ENCODE results near the gene GPR37L1. TPM values are rescaled to one million over a fixed set of nuclear protein-coding genes. Genes with fewer than 3 reads are reported as not detected.
"Not testable (repeated sequence)": the region's sequence is repeated elsewhere in the genome, so short reads cannot be mapped to it uniquely, and the experiment has no call there.

The GPR37L1 gene
- total and polyA plus RNA-seq, 11 donors, result 0.03 to 0.05 (median 0.04) TPM; not detected in 8

- WGBS, 4 donors, result 86 to 96% (median 94%) methylated on average over 8 to 9 of the region's 9 CpGs
- Histone ChIP-seq H3K4me1 (peaks cover 0 to 43% (median 0%) of the 10 kb centered on the region in 12 donors), H3K4me3 (no peak overlapping the region), H3K27me3 (no peaks in the 10 kb centered on the region), H3K36me3 (no peaks in the 10 kb centered on the region), H3K27ac (no peak overlapping the region), H3K9me3 (no peaks in the 10 kb centered on the region)
- ATAC-seq, result no peak
- intact Hi-C loops (cut with DNase I), result loop anchor here in 1 of 10 donors (5.0 kb wide), 1 partner anchor 541 kb away; no protein-coding TSS in a partner anchor
- DNase-seq, result no peak
- TF ChIP-seq POLR2A (IDR thresholded peaks at IDR 0.05), result no peak
- TF ChIP-seq CTCF (IDR thresholded peaks at IDR 0.05), result no peak
These were observed 43.5 kb downstream of the GPR37L1 start for GRCh38 chr1:202165942-202166843.

GRCh38 chr1:202167054-202167453 is 44.3 kb downstream of the GPR37L1 start:
- not testable (repeated sequence) for H3K36me3 ChIP-seq, DNase-seq, H3K4me3 ChIP-seq, H3K27me3 ChIP-seq, ATAC-seq, H3K9me3 ChIP-seq, H3K27ac ChIP-seq
- H3K4me1 ChIP-seq, result peaks cover 0 to 34% (median 0%) of the 10 kb centered on the region in 12 donors
- 80 to 89% (median 86%) methylated on average over 13 of the region's 13 CpGs for WGBS, 4 donors
- intact Hi-C loops (cut with DNase I), result loop anchor here in 1 of 10 donors (5.0 kb wide), 1 partner anchor 540 kb away; no protein-coding TSS in a partner anchor

GRCh38 chr1:202167708-202168415 is 45.1 kb downstream of the GPR37L1 start:
- H3K27me3 ChIP-seq, result no peaks in the 10 kb centered on the region
- H3K9me3 ChIP-seq, result no peaks in the 10 kb centered on the region

GRCh38 chr1:202168861-202169260 is 46.1 kb downstream of the GPR37L1 start:
- Histone ChIP-seq H3K27me3 (no peaks in the 10 kb centered on the region), H3K27ac (no peak overlapping the region), H3K4me1 (peaks cover 0 to 16% (median 0%) of the 10 kb centered on the region in 12 donors), H3K4me3 (no peak overlapping the region), H3K36me3 (no peaks in the 10 kb centered on the region), H3K9me3 (no peaks in the 10 kb centered on the region)
- DNase-seq (no peak), ATAC-seq (no peak)
- 93 to 100% (median 96%) methylated on average over 5 to 7 of the region's 7 CpGs for WGBS, 4 donors
- TF ChIP-seq CTCF (IDR thresholded peaks at IDR 0.05) (no peak), POLR2A (IDR thresholded peaks at IDR 0.05) (no peak)
- intact Hi-C loops (cut with DNase I), result loop anchor here in 1 of 10 donors (5.0 kb wide), 1 partner anchor 538 kb away; no protein-coding TSS in a partner anchor

More at GRCh38 chr1:202167708-202168415, 45.1 kb downstream of the GPR37L1 start:
- intact Hi-C loops (cut with DNase I), result loop anchor here in 1 of 10 donors (5.0 kb wide), 1 partner anchor 539 kb away; no protein-coding TSS in a partner anchor
- Histone ChIP-seq H3K4me3 (no peak overlapping the region), H3K27ac (no peak overlapping the region), H3K36me3 (no peaks in the 10 kb centered on the region), H3K4me1 (peaks cover 0 to 26% (median 0%) of the 10 kb centered on the region in 12 donors)
- 66 to 72% (median 69%) methylated on average over 14 to 18 of the region's 18 CpGs for WGBS, 4 donors
- TF ChIP-seq CTCF (IDR thresholded peaks at IDR 0.05), result no peak
- no peak for TF ChIP-seq POLR2A (IDR thresholded peaks at IDR 0.05)
- DNase-seq (peak in 2 of 5 donors; percentile 50 to 54), ATAC-seq (peak in 2 of 4 donors; percentile 21 to 23)
